Activated naive CD8-positive, alpha-beta T cell treated with anti-CD3 and anti-CD28 coated beads, Interleukin-2, amount 50 U/mL, for 24 hours (primary cell): Measurements from ENCODE around the gene IL5.

ENCODE experiments used
- ATAC-seq: fragments of 150-1000 bp; cut with Tn5 transposase; one replicate; pipeline ENCODE4 v1.10.0; 2021
- DNase-seq: peaks from one replicate; pipeline ENCODE4 v3.0.0; 2021
- H3K27ac Mint-ChIP-seq: one replicate; pipeline ENCODE4 v1.8.0; 2021; ENCODE audit warnings: mild to moderate bottlenecking, mixed read lengths
- H3K27me3 Mint-ChIP-seq: one replicate; pipeline ENCODE4 v1.8.0; 2021; ENCODE audit warnings: mixed read lengths
- H3K36me3 Mint-ChIP-seq: one replicate; pipeline ENCODE4 v1.8.0; 2021; ENCODE audit warnings: low read depth, mixed read lengths
- H3K4me1 Mint-ChIP-seq: one replicate; pipeline ENCODE4 v1.8.0; 2021; ENCODE audit warnings: mixed read lengths
- H3K4me3 Mint-ChIP-seq: one replicate; pipeline ENCODE4 v1.8.0; 2021; ENCODE audit warnings: mild to moderate bottlenecking, moderate library complexity, mixed read lengths
- H3K9me3 Mint-ChIP-seq: one replicate; pipeline ENCODE4 v1.8.0; 2021; ENCODE audit warnings: mixed read lengths

Gene IL5

GRCh38 chr5:132497488-132497997, 45.8 kb downstream of the IL5 start:
- H3K4me3 Mint-ChIP-seq: peak overlapping the region; percentile 76
- DNase-seq (peak; percentile 8), ATAC-seq (no peak)
- peak overlapping the region; percentile 94 for H3K27ac Mint-ChIP-seq
- H3K9me3 Mint-ChIP-seq: no peaks in the 10 kb centered on the region
- no peaks in the 10 kb centered on the region for H3K27me3 Mint-ChIP-seq
- H3K36me3 Mint-ChIP-seq: no peaks in the 10 kb centered on the region
- peaks cover 58% of the 10 kb centered on the region for H3K4me1 Mint-ChIP-seq

DNA sequence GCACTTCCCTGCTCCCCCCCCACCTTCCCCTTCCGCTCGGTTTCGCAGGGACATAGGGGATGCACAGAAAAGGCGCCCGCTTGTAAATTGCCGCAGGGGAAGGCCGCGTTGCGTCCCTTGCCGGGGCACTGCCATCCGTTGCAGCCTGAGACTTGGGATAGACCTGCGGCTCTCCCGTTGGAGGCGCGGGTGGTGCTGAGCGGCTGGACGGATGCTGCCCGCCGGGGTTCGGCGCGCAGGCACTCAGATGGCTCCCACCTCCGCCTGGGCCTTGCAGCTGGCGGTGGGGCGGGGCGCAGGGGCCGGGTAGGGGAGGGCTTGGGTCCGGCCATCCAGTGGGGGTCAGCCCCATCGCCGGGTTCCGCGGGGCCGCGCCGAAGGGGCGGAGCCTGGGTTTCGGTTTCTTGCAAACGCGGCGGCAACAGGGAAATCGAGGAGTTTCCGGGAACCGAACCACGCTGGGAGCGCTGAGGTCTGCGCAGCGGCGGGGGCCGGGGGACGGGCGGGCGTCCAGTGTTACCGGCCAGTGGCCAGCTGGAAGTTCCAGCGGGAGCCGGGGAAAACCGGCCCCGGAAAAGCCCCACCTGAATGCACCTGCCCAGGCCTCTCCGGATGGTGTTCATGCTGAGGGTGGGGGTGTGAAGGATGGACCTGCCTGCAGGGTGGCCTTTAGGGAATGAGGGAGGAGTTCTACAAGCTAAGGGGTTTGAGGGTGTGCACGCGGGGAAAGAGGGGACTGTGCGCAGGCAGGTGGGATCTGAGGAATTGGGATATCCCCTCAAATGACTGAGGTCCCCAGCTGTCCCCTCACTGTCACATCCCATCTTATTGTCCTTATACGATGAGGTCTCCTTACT, 46.5 kb downstream of the IL5 start:
- H3K4me3 Mint-ChIP-seq: peak overlapping the region; percentile 85
- peak overlapping the region; percentile 94 for H3K27ac Mint-ChIP-seq
- peak; percentile 72 for DNase-seq
- peak; percentile 17 for ATAC-seq
- H3K27me3 Mint-ChIP-seq: no peaks in the 10 kb centered on the region
- no peaks in the 10 kb centered on the region for H3K36me3 Mint-ChIP-seq
- H3K9me3 Mint-ChIP-seq: no peaks in the 10 kb centered on the region
- peaks cover 64% of the 10 kb centered on the region for H3K4me1 Mint-ChIP-seq

- H3K4me3 Mint-ChIP-seq: peak overlapping the region; percentile 85
- H3K27me3 Mint-ChIP-seq: no peaks in the 10 kb centered on the region
- H3K4me1 Mint-ChIP-seq: peaks cover 69% of the 10 kb centered on the region
- no peaks in the 10 kb centered on the region for H3K36me3 Mint-ChIP-seq
- peak overlapping the region; percentile 94 for H3K27ac Mint-ChIP-seq
- ATAC-seq (peak; percentile 67), DNase-seq (peak; percentile 83)
- no peaks in the 10 kb centered on the region for H3K9me3 Mint-ChIP-seq
These were observed 47.1 kb downstream of the IL5 start for GRCh38 chr5:132496191-132496630.

DNA sequence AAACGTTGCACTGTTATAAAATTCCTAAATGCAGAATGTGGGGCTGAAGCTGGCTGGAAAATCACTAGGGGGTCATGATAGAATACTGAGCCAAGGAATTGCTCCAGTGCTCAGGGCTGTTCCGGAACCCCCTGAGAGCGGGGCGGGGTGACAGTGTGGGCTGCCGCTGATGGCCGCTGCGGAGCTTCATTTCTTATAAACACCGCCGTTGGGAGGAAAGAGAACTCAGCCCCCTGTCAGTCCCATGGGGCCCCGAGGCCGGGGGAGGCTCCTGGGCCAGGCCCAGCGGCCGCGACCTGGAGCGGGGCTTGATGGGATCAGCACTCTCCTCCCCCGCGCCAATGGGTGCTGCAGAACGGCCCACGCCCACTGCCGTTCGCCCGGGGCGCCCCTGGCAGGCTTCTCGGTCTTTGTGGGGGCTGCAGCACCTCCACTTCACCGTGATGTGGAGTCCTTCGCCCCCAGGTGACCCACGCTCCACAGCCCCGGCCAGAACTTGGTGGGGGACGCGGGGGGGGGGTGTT, 47.6 kb downstream of the IL5 start:
- H3K27ac Mint-ChIP-seq: peak overlapping the region; percentile 96
- no peaks in the 10 kb centered on the region for H3K36me3 Mint-ChIP-seq
- peak; percentile 59 for ATAC-seq
- no peaks in the 10 kb centered on the region for H3K9me3 Mint-ChIP-seq
- no peaks in the 10 kb centered on the region for H3K27me3 Mint-ChIP-seq
- peak; percentile 81 for DNase-seq
- peak overlapping the region; percentile 85 for H3K4me3 Mint-ChIP-seq
- peaks cover 65% of the 10 kb centered on the region for H3K4me1 Mint-ChIP-seq

GRCh38 chr5:132493821-132494220, 49.5 kb downstream of the IL5 start:
- H3K27me3 Mint-ChIP-seq: no peaks in the 10 kb centered on the region
- no peak overlapping the region for H3K4me3 Mint-ChIP-seq
- H3K9me3 Mint-ChIP-seq: no peaks in the 10 kb centered on the region
- H3K27ac Mint-ChIP-seq: peak overlapping the region; percentile 96
- ATAC-seq: no peak
- peaks cover 11% of the 10 kb centered on the region for H3K36me3 Mint-ChIP-seq
- peaks cover 57% of the 10 kb centered on the region for H3K4me1 Mint-ChIP-seq
- no peak for DNase-seq

- Mint-ChIP-seq H3K4me1 (peaks cover 59% of the 10 kb centered on the region), H3K27ac (peak overlapping the region; percentile 96), H3K4me3 (no peak overlapping the region), H3K27me3 (no peaks in the 10 kb centered on the region), H3K36me3 (peaks cover 17% of the 10 kb centered on the region), H3K9me3 (no peaks in the 10 kb centered on the region)
- DNase-seq (peak; percentile 4), ATAC-seq (no peak)
These were observed 50.1 kb downstream of the IL5 start for GRCh38 chr5:132493241-132493640.

- ATAC-seq (no peak), DNase-seq (no peak)
- H3K27me3 Mint-ChIP-seq: no peaks in the 10 kb centered on the region
- peaks cover 65% of the 10 kb centered on the region for H3K4me1 Mint-ChIP-seq
- H3K4me3 Mint-ChIP-seq: peak overlapping the region; percentile 85
- peaks cover 24% of the 10 kb centered on the region for H3K36me3 Mint-ChIP-seq
- no peaks in the 10 kb centered on the region for H3K9me3 Mint-ChIP-seq
- peak overlapping the region; percentile 96 for H3K27ac Mint-ChIP-seq
These were observed 50.8 kb downstream of the IL5 start for GRCh38 chr5:132492386-132493125.
